ENCODE measurements around the gene RADIL.

DNA sequence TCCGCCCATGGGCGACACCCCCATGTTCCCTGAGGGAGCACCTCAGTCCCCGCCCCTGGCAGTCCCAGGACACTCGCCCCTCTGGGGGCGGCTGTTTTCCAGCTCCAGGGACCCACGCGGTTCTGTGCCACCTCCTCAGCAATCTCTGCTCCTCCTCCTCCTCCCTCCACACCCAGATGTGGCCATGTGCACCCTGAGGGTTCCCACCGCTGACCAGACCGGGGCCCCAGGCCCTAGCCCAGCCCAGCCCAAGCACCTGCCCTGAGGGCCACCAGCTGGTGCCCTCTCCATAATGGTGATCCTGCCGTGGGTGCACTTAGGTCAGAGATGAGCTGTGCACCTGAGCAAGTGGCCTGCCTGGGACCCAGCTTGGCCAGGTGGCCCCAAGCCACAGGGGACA is 83.0 kb downstream of the RADIL start:
- TF ChIP-seq BCL6 (CRISPR knock-in tag; IDR thresholded peaks at IDR 0.05) = no peak
- no peak for TF ChIP-seq CREM (IDR thresholded peaks at IDR 0.05; ENCODE audit: low read depth)
- TF ChIP-seq, protein P1, sequence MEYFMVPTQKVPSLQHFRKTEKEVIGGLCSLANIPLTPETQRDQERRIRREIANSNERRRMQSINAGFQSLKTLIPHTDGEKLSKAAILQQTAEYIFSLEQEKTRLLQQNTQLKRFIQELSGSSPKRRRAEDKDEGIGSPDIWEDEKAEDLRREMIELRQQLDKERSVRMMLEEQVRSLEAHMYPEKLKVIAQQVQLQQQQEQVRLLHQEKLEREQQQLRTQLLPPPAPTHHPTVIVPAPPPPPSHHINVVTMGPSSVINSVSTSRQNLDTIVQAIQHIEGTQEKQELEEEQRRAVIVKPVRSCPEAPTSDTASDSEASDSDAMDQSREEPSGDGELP (CRISPR knock-in tag; IDR thresholded peaks at IDR 0.05; ENCODE audit: borderline replicate concordance) = no peak
- TF ChIP-seq, protein P2, sequence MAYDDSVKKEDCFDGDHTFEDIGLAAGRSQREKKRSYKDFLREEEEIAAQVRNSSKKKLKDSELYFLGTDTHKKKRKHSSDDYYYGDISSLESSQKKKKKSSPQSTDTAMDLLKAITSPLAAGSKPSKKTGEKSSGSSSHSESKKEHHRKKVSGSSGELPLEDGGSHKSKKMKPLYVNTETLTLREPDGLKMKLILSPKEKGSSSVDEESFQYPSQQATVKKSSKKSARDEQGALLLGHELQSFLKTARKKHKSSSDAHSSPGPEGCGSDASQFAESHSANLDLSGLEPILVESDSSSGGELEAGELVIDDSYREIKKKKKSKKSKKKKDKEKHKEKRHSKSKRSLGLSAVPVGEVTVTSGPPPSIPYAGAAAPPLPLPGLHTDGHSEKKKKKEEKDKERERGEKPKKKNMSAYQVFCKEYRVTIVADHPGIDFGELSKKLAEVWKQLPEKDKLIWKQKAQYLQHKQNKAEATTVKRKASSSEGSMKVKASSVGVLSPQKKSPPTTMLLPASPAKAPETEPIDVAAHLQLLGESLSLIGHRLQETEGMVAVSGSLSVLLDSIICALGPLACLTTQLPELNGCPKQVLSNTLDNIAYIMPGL (CRISPR knock-in tag; IDR thresholded peaks at IDR 0.05) = no peak
- TF ChIP-seq PHTF2 (CRISPR knock-in tag; IDR thresholded peaks at IDR 0.05) = no peak
